ENCODE results near the gene METTL9.
"Not testable (repeated sequence)": the region's sequence is repeated elsewhere in the genome, so short reads cannot be mapped to it uniquely, and the experiment has no call there.

METTL9 gene

DNA sequence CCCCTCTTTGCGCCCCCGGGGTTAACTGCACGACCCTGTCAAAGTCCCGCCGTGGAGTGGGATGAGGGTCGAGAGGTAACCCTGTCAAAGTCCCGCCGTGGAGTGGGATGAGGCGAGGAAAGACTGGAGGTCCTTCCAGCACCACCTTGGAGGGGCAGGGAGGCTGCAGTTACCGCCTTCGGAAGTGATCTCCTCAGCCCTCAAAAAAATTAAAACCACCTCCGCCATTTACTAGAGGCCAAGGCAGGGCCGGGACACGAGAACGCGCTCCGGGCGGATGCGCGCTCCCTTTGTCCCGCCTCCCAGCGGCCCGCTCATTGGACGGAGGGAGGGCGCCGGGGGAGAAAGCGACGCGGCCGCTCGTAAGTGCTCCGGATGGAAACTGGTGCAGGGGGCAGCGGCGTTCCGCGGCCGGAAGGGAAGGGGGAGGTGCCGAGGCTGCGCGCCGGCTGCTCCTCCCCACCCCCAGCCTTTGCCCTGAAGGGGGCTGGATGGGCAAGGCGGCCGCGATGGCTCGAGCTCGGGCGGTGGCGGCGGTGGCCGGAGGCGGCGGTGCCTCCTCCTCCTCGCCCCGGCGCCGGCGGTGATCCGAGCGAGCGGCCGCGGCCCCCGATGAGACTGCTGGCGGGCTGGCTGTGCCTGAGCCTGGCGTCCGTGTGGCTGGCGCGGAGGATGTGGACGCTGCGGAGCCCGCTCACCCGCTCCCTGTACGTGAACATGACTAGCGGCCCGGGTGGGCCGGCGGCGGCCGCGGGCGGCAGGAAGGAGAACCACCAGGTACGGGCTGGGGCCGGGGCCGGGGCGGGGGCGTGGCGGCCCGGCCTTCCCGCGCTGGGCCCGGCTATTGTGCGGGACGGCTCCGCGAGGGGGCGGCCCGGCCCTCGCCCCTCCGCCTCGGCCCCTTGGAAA, at the start of gene METTL9:
TSS of gene METTL9 (plus strand) at position 456 of the 909 bp plus-strand sequence. CDS start at position 613, 157 bp downstream.
- DNase-seq = peak; percentile 96 to 98 (median 98)

DNA sequence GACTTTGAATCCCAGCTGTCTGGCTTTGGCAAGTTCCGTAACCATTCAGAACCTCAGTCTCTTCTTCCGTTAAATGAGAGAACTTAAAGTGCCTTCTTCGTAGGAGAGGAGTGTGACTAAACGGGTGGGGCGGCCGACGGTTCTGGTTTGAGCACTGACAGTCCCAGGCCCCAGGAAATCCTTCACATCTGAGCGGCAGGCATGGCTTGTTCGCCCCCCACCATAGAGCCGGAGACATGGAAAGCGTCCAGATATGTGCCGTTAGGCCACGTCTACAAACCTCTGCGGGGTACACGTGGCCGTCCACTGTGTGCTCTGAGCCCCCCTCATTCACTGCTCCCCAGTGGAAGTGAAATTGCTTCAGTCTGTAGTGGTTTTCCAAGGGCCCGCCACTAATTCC, 49.4 kb upstream of the METTL9 start:
- DNase-seq = not testable (repeated sequence)

DNA sequence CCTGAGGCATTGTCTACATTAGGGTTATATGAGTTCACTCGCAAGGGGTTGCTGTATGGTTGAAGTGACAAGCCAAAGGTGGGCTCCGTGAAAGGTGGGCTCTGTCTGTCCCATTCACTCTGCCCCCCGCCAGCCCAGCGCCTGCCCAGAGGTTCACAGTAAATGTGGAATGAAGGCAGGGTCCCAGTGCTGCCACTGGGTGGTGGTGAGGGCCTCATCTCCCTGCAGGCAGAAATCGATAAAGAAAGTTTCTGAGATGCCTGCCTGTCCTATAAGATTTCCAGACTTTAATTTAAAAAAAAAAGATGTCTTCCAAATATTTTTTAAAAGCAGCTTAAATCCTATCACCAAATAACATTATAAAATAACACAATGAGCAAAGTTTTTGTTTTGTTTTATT, 48.9 kb upstream of the METTL9 start:
- DNase-seq = not testable (repeated sequence)

DNA sequence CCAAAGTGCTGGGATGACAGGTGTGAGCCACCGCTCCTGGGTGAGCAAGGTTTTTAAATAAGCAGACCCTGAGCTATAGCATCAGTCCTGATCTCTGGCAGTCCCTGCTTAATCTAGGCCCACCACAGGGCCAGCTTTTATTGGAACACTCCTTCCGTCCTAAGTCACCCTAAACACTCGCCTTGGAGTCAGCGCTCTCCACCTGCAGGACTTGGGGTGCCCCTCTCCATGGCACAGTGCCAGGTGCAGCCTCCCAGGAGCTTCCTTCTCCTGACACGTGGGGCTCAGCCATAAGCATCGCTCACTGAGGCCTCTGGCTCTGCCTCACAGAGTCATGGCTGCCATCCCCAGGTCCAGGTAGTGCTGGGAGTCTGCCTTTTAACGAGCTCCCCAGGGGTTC, 48.3 kb upstream of the METTL9 start:
- not testable (repeated sequence) for DNase-seq

DNA sequence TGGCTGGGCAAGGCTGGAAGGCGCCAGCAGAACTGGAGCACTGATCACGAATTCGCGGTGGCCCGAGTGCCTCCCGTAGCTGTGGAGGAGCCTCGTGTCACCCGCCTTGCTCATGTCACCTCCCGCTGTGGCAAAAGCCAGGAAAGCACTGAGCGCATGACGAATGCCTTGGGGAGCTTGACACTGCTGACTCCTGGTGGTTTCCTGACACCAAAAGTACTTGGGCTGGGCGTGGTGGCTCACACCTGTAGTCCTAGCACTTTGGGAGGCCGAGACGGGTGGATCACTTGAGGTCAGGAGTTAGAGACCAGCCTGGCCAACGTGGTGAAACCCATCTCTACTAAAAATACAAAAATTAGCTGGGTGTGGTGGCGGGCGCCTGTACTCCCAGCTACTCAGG, 47.8 kb upstream of the METTL9 start:
- not testable (repeated sequence) for DNase-seq

DNA sequence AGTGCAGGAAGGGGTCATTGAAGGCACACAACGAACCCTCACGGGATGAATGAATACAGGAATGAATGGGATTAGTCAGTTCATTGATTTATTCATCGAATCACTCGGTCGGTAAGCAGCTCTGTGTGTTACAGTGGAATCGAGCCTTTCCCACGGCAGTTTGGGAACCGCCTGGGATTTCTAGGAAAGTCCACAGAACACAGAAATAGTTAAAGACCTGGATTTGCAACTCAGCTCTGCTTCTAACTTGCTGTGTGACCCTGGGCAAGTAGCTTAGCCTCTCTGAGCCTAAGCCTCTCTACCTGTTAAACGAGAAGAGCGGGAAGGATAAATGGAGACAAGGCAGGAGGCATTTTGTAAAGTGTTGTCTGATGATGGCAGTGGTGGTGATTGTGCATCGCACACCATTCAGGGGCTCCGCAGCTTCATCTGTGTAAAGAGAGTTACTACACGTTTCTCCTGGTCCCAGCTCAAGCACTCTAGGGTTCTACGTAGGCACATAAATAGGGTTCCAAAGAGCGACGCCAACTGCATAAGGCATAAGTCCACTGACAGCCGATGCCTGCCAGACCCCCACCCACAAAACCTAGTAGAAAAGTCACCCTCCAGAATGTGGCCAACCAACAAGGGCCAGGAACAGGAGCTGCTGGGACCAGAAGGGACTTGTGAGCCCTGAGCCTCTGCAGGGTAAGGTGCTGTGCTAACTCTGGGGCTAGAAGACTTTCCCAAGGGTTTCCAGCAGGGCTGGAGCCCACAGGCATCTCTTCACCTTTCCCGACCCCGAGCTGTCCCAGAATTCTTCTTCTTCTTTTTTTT, 45.7 kb upstream of the METTL9 start:
- not testable (repeated sequence) for DNase-seq

DNA sequence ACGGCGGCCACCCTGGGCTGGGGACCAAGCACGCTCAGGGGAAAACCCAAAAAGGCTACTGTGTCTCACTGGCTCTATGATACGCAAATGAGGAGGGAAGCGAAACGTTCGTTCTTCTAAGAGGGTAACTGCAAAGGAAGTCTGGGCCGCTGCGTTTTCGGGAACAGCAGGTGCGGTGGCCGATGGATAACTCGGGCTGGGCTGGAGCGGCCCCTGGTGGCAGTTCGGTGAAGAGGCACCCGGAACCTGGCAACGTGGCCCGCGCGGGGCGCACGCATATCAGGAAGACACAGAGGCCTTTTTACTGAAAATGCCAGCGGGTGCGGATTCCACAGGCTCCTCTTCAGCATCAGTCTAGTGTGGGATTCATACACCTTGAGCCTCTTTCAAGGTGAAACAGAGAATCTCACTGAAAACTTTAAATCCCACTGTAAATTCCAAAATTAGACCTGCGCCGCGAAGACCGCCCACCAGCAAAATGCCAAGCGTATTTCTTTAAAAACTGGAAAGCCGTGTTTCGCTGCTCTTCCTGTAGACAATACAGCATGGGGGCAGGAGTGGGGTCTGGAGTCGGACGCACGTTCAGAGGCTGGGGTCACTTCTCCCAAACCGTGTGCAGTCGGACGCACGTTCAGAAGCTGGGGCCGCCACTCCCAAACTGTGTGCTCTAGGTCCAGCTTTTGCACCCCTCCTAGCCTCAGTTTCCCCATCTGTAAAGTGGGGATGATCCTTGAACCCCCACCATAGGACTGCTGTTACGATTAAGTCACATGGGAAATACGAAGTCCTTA, 44.4 kb upstream of the METTL9 start:
- DNase-seq = peak; percentile 92 to 97 (median 94)

DNA sequence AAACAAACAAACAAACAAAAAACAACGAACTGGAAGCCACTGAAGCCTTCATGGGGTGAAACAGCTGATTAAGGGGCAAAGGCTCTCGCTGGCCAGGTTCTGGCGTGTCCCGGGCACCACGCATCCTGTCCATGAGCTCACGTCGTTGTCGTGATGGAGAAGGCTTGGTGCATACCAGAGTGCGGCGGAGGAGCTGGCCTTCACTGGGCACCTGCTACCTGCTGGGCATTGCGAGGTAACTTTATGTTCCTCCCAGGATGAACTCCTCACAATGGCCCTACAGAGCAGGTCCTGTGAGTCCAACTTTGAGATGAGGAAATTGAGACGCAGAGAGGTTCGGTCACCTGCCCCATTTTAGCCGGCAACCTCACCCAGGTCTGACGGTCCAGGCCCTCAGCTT, 43.8 kb upstream of the METTL9 start:
- DNase-seq = not testable (repeated sequence)

DNA sequence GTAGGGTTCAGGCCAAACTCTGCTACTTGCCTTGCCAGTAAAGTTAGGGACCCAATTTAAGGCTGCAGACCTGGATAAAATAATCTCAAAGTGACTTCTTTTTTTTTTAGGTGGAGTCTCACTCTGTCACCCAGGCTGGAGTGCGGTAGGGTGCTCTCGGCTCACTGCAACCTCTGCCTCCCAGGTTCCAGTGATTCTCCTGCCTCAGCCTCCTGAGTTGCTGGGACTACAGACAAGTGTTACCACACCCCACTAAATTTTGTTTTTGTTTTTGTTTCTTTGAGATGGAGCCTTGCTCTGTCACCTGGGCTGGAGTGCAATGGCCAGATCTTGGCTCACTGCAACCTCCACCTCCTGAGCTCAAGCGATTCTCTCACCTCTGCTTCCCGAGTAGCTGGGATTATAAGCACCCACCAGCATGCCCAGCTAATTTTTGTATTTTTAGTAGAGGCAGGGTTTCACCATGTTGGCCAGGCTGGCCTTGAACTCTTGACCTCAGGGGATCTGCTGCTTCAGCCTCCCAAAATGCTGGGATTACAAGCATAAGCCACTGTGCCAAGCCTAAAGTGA, 43.3 kb upstream of the METTL9 start:
- DNase-seq = not testable (repeated sequence)

DNA sequence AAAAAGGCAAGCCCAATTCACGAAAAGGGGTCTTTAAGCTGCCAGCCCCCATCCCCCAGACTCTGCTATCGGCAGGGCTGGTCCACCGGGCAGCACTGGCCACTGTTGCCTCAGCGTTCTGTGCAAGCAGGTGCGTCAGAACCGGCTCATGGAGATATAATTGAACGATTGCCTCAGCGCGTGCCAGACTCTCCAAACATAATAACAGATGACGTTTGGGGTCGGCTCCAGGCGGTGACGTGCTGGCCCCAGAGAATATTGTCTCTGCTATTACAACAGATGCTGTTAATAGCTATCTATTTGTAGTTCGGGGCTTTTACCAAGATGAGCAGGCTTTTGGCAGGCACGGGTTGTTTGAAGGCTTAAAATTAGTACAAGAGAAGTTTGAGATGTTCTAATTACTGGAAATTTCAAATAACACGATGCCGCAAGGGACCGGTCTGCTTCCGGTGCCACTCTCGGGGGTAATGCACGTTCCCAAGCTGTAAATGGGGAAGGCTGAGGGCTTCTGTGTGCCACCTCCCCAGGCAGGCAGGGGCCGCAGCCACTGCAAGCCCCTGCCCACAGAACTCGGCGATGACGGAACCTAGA, 42.6 kb upstream of the METTL9 start:
- not testable (repeated sequence) for DNase-seq

DNA sequence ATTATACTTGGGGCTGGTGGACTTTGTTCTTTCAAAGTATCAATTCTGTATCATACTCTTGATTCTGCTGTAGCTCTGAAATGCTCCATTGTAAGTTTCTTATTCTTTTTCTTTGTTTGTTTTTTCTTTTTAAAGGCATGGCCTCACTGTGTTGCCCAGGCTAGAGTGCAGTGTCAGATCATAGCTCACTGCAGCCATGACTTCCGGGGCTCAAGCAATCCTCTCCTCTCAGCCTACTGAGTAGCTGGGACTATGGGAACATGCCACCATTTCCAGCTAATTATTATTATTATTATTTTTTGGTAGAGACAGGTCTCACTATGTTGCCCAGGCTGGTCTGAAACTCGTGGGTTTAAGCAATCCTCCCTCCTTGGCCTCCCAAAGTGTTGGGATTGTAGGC, 38.9 kb upstream of the METTL9 start:
- no peak for DNase-seq

DNA sequence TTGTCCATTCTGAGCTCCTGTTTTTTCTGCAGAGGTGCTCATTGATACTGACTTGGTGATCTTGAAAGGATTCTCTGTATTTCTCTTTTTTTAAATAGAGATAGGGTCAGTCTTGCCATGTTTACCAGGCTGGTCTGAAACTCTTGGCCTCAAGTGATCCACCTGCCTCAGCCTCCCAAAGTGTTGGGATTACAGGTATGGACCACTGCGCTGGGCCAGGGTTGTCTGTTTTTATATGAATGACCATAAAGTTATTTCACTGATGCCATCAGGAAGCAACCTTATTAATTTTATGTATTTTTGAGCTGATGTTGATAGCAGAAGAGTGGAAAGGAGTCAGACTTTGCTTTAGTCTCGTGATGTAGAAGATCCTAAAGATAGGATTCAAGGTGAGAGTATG, 35.7 kb upstream of the METTL9 start:
- no peak for DNase-seq

DNA sequence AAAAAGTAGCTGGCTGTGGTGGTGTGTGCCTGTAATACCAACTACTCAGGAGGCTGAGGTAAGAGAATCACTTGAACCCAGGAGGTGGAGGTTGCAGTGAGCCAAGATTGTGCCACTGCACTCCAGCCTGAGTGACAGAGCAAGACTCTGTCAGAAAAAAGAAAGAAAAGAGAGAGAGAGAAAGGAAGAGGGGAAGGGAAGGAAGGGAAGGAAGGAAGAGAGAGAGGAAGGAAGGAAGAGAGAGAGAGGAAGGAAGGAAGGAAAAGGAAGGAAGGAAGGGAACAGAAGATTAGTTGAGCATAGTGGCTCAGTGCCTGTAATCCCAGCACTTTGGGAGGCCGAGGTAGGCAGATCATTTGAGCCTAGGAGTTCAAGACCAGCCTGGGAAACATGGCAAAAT, 35.0 kb upstream of the METTL9 start:
- not testable (repeated sequence) for DNase-seq

DNA sequence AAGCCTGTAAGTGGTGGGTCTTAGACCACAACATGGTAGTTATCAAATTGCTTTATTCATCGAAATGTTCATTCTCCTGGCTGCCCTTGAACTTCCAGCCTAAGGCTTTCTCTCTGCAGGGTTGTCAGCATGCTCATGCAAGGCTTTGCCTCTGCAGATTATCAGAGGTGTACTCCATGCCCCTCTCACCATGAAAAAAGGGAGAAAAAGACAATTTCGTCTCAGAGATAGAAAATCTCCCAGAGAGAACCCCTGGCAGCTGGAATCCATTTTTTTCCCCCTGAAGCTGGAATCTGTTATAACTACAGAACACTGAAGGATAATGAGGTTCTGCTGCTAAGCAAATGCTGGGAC, 33.9 kb upstream of the METTL9 start:
- DNase-seq = no peak

DNA sequence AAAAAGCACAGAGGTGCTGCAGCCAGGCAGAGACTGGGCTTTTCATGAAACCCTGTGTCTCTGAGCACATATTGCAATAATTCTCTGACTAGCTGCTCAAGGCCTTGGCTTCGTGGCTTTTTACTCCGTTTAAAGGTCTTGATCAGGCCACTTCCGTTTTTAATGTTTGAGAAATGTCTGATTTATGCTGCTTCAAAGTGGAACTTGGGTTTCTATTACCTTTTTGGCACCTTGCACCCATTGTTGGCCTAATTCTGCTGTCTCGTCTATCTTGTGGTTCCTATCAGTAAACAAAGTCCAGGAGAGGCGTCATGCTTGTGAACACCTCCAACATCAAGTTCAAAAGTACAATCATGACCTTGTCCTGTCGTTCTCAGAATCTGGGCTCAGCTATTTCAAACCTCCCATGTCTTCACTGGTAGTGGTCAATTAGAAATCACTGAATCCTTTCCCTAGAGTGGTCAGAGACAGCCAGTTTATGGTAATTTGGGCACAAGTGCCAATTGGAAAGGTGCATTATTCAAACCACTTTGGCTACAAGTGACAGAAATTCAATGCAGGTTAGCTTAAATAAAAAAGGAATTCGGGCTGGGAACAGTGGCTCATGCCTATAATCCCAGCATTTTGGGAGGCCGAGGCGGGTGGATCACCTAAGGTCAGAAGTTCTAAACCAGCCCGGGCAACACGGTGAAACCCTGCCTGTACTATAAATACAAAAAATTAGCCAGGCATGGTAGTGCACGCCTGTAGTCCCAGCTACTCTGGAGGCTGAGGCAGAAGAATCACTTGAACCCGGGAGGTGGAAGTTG, 33.3 kb upstream of the METTL9 start:
- peak; percentile 47 to 64 (median 47) for DNase-seq

DNA sequence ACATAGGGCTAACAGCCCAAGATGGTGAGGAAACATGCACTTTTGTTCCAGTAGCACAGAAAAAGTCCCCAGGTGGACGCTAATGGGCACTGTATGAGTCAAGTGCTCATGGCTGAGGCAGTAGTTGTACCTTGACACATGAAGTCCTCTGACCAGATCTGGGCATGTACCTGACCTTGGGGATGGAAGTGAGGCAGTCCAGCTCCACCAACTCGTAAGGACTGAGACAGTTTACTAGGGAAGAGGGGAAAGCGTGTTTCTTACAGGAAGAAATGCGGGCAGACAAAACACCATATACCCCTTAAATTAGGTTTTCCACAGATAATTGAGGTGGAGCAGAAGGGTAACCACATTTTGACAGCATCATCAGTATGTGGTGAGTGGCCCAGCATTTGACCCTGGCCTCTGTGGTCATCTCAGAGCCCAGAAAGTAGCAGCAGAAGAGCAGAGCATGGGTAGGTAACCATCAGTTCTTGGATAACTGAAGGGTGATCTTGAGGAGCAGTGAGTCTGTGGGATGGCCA, 32.4 kb upstream of the METTL9 start:
- DNase-seq = no peak

DNA sequence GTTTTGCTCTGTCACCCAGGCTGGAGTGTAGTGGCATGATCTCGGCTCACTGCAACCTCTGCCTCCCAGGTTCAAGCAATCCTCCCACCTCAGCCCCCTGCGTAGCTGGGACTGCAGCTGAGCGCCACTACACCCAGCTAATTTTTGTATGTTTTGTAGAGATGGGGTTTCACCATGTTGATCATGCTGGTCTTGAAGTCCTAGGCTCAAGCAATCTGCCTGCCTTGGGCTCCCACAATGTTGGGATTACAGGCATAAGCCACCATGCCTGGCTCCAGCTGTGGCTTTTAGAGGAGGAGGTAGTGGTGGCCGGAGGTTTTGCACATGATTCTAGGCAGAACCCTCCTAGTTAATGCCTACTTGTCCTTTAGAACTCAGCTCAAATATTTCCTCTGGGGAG, 31.9 kb upstream of the METTL9 start:
- not testable (repeated sequence) for DNase-seq

DNA sequence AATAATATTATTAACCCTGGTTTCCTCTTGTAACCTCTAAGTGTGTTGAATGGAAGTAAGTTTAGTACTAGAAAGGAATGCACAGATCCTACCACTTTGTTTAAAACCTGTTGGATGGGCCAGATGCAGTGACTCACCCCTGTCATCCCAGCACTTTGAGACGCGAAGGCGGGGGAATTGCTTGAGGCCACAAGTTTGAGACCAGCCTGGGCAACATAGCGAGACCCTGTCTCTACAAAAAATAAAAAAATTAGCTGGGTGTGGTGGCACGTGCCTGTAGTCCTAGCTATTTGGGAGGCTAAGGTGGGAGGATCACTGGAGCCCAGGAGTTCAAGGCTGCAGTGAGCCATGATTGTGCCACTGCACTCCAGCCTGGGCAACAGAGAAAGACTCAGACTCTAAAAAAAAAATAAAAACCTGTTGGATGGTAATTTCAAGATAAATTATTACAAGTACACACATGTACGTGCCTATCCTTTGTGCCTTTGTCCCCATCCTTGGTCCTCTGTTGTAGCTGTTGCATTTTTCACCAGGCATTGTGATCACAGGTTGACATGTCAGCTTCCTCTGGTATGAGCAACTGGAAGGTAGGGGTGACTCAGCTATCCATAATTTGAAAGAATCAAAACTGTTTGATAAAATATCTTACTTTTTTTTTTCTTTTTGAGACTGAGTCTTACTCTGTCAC, 30.7 kb upstream of the METTL9 start:
- DNase-seq = no peak

DNA sequence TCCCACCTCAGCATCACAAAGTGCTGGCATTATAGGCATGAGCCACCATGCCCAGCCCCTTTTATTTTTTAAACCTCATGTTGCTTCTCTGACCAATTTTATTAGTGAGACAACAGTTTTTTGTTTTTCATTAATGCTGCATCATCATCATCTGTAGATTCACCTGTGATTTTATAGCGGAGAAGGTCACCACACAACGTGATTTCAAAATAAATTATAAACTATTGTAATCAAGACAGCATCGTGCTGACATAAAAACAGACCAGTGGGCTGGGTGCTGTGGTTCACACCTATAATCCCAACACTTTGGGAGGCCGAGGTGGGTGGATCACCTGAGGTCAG, 28.7 kb upstream of the METTL9 start:
- no peak for DNase-seq

DNA sequence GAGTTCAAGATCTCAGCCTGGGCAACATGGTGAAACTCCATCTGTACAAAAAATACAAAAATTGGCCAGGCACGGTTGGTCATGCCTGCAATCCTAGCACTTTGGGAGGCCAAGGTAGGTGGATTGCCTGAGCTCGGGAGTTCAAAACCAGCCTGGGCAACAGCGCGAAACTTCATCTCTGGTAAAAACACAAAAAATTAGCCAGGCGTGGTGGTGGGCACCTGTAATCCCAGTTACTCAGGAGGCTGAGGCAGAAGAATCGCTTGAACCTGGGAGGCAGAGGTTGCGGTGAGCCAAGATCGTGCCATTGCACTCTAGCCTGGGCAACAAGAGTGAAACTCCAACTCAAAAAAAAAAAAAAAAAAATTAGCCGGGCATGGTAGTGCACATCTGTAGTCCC, 25.9 kb upstream of the METTL9 start:
- not testable (repeated sequence) for DNase-seq

DNA sequence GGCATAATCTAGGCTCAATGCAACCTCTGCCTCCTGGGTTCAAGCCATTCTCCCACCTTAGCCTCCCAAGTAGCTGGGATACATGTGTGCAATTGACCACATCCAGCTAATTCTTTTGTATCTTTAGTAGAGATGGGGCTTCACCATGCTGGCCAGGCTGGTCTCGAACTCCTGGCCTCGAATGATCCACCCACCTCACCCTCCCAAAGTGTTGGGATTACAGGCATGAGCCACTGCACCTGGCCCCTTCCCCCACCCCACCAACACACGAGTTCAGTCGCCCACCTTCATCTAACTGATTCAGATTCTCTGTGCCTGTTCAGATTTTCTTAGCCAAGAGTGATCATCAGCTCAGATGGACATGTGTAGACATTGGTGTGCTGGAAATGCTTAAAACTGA, 25.0 kb upstream of the METTL9 start:
- no peak for DNase-seq
